ENCODE data around the gene NUDT15.

The NUDT15 gene

GRCh38 chr13:48040896-48041295, 3.4 kb downstream of the NUDT15 start:
- no peaks in the 10 kb centered on the region for H3K9me2 ChIP-seq (replicated peaks; ENCODE audit: control insufficient read depth, low read length)
- no peak overlapping the region for H3K4me2 ChIP-seq (ENCODE audit: low read length)
- H3K9me3 ChIP-seq (ENCODE audit: control insufficient read depth, insufficient read depth, low read length), result no peaks in the 10 kb centered on the region
- H3F3A ChIP-seq (ENCODE audit: control insufficient read depth, insufficient read depth), result peaks cover 23% of the 10 kb centered on the region
- TF ChIP-seq CTCF (IDR thresholded peaks at IDR 0.05; ENCODE audit: low read depth, low read length, poor library complexity, severe bottlenecking) (no peak), EZH2phosphoT487 (IDR thresholded peaks at IDR 0.05; ENCODE audit: borderline replicate concordance, low read length) (no peak)
- no peak overlapping the region for H3K27ac ChIP-seq (ENCODE audit: low read depth, low read length)
- no peaks in the 10 kb centered on the region for H3K27me3 ChIP-seq (ENCODE audit: control insufficient read depth, low read length)
- no peaks in the 10 kb centered on the region for H4K20me1 ChIP-seq (ENCODE audit: control insufficient read depth, insufficient read depth, low read depth, low read length)
- H3K79me2 ChIP-seq (ENCODE audit: control insufficient read depth, low read length), result peaks cover 33% of the 10 kb centered on the region
- peaks cover 56% of the 10 kb centered on the region for H3K36me3 ChIP-seq (ENCODE audit: control insufficient read depth, low read length)
- no peak overlapping the region for H3K4me3 ChIP-seq (ENCODE audit: low read length)
- peaks cover 23% of the 10 kb centered on the region for H3K4me1 ChIP-seq (ENCODE audit: control insufficient read depth, low read length)

GRCh38 chr13:48042894-48043293, 5.4 kb downstream of the NUDT15 start:
- peaks cover 15% of the 10 kb centered on the region for H3F3A ChIP-seq (ENCODE audit: control insufficient read depth, insufficient read depth)
- no peaks in the 10 kb centered on the region for H4K20me1 ChIP-seq (ENCODE audit: control insufficient read depth, insufficient read depth, low read depth, low read length)
- TF ChIP-seq EZH2phosphoT487 (IDR thresholded peaks at IDR 0.05; ENCODE audit: borderline replicate concordance, low read length), result no peak
- no peak for TF ChIP-seq CTCF (IDR thresholded peaks at IDR 0.05; ENCODE audit: low read depth, low read length, poor library complexity, severe bottlenecking)
- no peaks in the 10 kb centered on the region for H3K9me2 ChIP-seq (replicated peaks; ENCODE audit: control insufficient read depth, low read length)
- no peaks in the 10 kb centered on the region for H3K9me3 ChIP-seq (ENCODE audit: control insufficient read depth, insufficient read depth, low read length)
- H3K4me1 ChIP-seq (ENCODE audit: control insufficient read depth, low read length), result peaks cover 13% of the 10 kb centered on the region
- H3K27ac ChIP-seq (ENCODE audit: low read depth, low read length), result no peak overlapping the region
- no peaks in the 10 kb centered on the region for H3K27me3 ChIP-seq (ENCODE audit: control insufficient read depth, low read length)
- peaks cover 70% of the 10 kb centered on the region for H3K36me3 ChIP-seq (ENCODE audit: control insufficient read depth, low read length)
- H3K4me3 ChIP-seq (ENCODE audit: low read length), result no peak overlapping the region
- peaks cover 20% of the 10 kb centered on the region for H3K79me2 ChIP-seq (ENCODE audit: control insufficient read depth, low read length)
- no peak overlapping the region for H3K4me2 ChIP-seq (ENCODE audit: low read length)

GRCh38 chr13:48043789-48044503, 6.4 kb downstream of the NUDT15 start:
- H3K79me2 ChIP-seq (ENCODE audit: control insufficient read depth, low read length), result peaks cover 9% of the 10 kb centered on the region
- TF ChIP-seq EZH2phosphoT487 (IDR thresholded peaks at IDR 0.05; ENCODE audit: borderline replicate concordance, low read length), result no peak
- TF ChIP-seq CTCF (IDR thresholded peaks at IDR 0.05; ENCODE audit: low read depth, low read length, poor library complexity, severe bottlenecking), result no peak
- H3K4me3 ChIP-seq (ENCODE audit: low read length), result no peak overlapping the region
- no peaks in the 10 kb centered on the region for H3K9me3 ChIP-seq (ENCODE audit: control insufficient read depth, insufficient read depth, low read length)
- no peak overlapping the region for H3K27ac ChIP-seq (ENCODE audit: low read depth, low read length)
- H3K9me2 ChIP-seq (replicated peaks; ENCODE audit: control insufficient read depth, low read length), result no peaks in the 10 kb centered on the region
- peaks cover 77% of the 10 kb centered on the region for H3K36me3 ChIP-seq (ENCODE audit: control insufficient read depth, low read length)
- peaks cover 4% of the 10 kb centered on the region for H3K4me1 ChIP-seq (ENCODE audit: control insufficient read depth, low read length)
- peaks cover 10% of the 10 kb centered on the region for H3F3A ChIP-seq (ENCODE audit: control insufficient read depth, insufficient read depth)
- H4K20me1 ChIP-seq (ENCODE audit: control insufficient read depth, insufficient read depth, low read depth, low read length), result no peaks in the 10 kb centered on the region
- no peak overlapping the region for H3K4me2 ChIP-seq (ENCODE audit: low read length)
- H3K27me3 ChIP-seq (ENCODE audit: control insufficient read depth, low read length), result no peaks in the 10 kb centered on the region
